Sciatic nerve (tissue), 2 donors: Measurements from ENCODE around the gene THAP4. TPM values are rescaled to one million over a fixed set of nuclear protein-coding genes. Genes with fewer than 3 reads are reported as not detected.
A peak's percentile ranks its signal among the peaks of the same experiment; 100 is the strongest.
"Not testable (repeated sequence)": the region's sequence is repeated elsewhere in the genome, so short reads cannot be mapped to it uniquely, and the experiment has no call there.

Experiments
- ATAC-seq: fragments of 200-7000 bp; cut with Tn5 transposase; one replicate; pipeline ENCODE4 v1.9.1; 2020; ENCODE audit warnings: mild to moderate bottlenecking, moderate library complexity
- DNase-seq: peaks from one replicate; pipeline ENCODE4 v3.0.0-alpha.2; 2020; ENCODE audit warnings: low spot score
- intact Hi-C: fragments of 100-400 bp; cut with DNase I; formaldehyde crosslinking; loops from one replicate; pipeline ENCODE4 v1.14.2; 2022
- total RNA-seq: library from RNA; stranded (reverse); fragmentation: NEBNext Ultra II Directional; extraction: Animal tissue kit (Norgen Biotek cat#: 25700); gene quantifications from one replicate; pipeline ENCODE4 v1.2.1, GENCODE V29; 2021
- donor health status: DM: no; HTN: no; CAD: no.
- donor health status: DM: no; HTN: no; CAD: no.

THAP4 gene
- total RNA-seq, 1 donor from 2014 or later: 37.7 TPM

- intact Hi-C loops: no loop called here
- no peak for DNase-seq
- no peak for ATAC-seq
Measured at GRCh38 chr2:241666627-241667400, 29.9 kb upstream of the THAP4 start.

DNA sequence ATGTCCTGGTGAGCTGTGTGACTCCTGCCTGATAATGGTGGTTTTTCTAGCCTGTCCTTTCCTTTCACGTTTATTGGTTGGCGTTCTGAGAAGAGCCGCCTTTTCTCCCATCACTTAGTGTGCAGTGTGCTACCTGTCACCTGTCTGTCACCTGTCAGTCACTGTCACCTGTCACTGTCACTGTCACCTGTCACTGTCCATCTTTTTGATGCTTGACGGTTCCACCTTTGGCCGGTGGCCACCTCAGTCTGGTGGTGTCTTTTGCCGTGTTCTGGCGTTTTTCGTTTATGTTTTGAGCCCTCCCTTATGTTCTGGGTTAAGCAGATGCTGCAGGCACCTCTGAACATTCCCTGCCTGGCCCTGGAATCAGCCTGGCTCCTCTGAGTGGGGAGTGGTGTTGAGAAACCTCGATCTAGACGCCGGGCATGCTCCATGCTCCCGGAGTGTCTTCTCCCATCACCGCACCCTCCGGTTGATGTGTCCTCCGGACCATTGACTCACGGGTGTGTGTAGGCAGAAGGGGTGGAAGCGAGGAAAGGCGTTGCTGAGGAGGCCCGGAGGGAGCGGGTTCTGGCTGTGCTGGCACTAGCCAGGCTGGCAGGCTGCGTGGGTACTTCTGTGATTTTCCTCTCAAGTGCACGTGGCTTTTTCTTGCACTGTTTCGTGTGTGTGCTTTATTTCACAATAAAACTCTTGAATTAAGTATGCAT, 28.9 kb upstream of the THAP4 start:
- intact Hi-C loops: no loop called here
- DNase-seq (no peak), ATAC-seq (no peak)

DNA sequence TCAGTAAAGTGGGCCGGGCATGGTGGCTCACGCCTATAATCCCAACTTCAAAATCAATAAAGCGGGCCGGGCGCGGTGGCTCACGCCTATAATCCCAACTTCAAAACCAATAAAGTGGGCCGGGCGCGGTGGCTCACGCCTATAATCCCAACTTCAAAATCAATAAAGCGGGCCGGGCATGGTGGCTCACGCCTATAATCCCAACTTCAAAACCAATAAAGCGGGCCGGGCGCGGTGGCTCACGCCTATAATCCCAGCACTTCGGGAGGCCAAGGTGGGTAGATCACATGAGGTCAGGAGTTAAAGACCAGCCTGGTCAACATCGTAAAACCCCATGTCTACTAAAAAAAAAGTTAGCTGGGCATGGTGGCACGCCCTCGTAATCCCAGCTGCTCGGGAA, 25.8 kb upstream of the THAP4 start:
- intact Hi-C loops, DNase-seq, ATAC-seq: not testable (repeated sequence)

DNA sequence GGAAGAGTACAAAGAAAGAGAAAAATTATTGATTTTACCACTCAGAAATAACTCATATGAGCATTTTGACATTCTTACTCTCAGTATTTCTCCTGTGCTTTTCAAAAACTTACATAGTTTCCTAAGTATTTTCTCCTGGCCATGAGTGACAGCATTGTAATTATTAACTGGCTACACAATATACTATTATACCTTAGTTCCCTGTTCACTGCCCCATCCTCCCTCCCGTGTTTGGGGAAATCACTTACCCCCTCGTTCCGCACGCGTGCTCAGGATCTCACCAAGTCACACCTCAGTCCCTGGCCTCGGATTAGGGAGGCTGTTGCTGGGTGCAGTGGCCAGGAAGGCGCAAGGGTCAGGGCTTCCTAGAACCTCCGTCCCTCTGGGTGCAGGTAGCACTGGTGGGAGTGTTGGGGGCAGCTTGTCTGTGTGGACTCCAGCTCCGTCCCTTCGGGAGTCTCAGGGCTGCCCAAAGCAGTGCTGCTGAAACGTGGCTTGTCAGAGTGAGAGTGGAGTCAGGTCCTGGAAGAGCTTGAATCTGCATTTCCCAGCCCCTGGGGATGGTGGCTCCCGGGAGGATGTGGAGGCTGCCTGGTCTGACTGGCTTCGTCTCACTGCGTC, 23.7 kb upstream of the THAP4 start:
- ATAC-seq (no peak), DNase-seq (no peak)
- intact Hi-C loops: no loop called here

DNA sequence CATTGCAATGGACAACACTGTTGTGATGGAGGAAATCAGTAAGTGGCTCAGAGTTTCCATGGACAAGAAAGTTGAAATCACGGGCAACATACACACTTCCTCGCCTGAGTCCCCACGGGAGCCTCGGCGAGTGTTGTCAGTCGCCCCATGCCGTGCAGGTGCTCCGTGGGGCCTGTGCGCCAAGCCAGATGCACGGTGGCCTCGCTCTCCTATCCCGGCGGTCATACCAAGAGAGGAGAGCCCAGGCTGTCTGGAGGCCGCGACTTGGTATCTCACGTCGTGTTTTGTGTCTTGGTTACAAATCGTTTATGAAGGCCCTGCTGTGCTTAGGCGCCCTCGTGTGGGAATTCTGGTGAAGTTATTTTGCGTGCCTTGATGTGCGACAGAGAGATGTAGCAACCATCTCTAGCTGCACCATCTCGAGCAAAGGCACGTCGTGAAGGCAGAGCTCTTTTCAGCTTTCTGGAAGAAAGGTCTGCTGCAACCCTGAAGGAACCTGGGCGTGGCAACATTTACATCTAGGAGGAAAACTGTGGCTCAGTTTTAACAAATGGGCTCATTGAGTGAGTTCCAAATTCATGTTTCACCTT, 22.3 kb upstream of the THAP4 start:
- ATAC-seq: peak; percentile 78
- DNase-seq: peak; percentile 74
- intact Hi-C loops: loop anchor here (2.0 kb wide), 1 partner anchor 20 kb away; no protein-coding TSS in a partner anchor

DNA sequence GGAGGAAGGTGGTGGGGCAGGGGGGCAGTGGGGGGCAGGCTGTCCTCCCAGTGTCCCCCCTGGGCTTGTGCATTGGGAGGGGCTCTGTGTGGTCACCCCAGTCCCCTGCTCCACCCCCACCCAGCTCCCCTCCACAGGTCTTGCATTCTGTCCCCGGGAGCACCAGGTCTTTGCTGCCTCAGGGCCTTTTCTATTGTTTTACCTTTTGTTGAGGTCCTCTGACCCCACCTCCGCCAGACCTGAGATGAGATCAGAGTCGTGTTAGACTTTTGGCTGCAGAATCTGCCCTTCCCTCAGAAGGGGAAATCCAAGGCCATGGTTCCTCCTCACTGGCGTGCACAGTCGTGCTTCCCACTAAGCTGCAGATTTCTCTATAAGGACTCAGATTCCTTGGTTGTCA, 21.3 kb upstream of the THAP4 start:
- DNase-seq (no peak), ATAC-seq (no peak)
- intact Hi-C loops: loop anchor here (2.0 kb wide), 1 partner anchor 19 kb away; no protein-coding TSS in a partner anchor

DNA sequence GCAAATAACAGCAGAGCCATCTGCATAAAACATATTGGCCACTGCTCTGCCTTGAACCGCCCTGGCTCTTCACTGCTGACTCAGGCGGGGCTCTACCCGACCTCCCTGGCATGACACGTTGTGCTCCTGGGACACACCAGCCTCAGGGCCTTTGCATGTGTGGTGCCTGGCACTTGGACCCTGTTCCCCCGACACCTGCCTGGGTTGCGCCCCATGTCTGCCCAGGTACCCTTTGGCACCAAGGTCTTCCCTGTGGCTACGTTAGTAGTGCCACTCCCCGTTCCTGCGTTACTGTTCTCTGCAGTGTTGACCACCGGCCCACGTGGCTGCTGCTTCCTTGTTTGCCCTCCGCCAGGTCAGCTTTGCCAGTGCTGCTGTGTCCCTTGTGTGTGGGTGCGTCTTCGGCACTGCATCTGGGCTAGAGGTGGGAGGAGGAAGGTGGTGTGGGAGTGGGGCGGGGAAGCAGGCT, 20.9 kb upstream of the THAP4 start:
- ATAC-seq (no peak), DNase-seq (no peak)
- intact Hi-C loops: loop anchor here (2.0 kb wide), 1 partner anchor 19 kb away; no protein-coding TSS in a partner anchor

- intact Hi-C loops: no loop called here
- no peak for ATAC-seq
Measured at GRCh38 chr2:241656190-241656741, 19.3 kb upstream of the THAP4 start.

DNA sequence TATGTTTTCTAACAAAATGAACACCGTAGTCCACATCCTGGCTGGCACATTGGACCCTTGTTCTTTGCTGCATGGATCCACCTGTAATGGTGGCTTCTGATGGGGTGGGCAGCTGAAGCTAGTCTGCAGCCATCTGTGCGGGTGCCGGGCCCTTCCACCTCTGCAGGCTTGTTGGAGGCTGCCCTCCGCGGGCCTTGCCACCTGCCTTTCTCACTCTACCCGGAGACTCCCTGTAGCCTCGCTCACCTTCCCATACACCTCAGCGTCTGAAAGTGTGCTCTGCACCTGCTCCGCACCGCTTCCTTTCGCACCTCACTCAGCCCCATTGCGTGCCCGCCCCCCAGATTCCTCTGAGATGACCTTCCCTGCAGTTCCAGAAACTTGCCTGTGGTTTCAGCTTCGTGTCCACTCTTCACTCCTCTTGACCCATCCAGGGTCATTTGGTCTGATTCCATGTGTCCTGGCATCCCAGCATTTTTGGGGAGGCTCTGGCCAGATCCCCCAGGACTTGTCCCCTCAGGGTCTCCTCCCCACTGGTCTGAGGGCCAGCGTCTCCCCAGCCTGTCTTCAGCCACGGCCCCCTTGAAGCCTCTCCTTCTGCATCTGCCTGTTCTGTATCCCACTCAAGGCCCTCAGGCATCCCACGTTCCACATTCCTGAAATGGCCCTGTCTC, 18.7 kb upstream of the THAP4 start:
- no peak for DNase-seq
- no peak for ATAC-seq
- intact Hi-C loops: no loop called here

More at GRCh38 chr2:241656190-241656741, 19.3 kb upstream of the THAP4 start:
- no peak for DNase-seq

- ATAC-seq (no peak), DNase-seq (no peak)
- intact Hi-C loops: no loop called here
Measured at GRCh38 chr2:241654551-241654950, 17.6 kb upstream of the THAP4 start.

DNA sequence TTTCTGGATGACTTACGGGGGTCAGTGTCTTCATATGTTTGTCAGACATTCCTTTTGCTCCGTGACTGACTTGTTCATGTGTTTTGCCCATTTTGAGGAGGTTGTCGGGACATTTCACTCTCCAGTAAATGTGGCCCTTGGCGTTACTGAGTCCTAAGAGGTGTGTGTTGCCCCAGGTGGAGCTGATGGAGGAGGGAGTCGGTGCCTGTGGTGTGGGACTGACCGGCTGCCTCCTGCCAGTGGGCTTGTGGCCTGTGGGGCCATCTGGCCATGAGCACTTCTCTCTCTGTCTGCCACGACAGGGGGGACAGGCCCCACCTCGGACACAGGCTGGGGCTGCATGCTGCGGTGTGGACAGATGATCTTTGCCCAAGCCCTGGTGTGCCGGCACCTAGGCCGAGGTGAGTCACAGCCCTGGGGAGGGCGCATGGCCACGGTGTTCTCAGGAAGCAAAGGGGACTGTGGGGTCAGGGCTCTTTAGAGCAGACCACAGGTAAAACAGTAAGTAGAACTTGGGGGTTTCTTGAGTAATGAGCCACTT, 16.3 kb upstream of the THAP4 start:
- no peak for ATAC-seq
- no peak for DNase-seq
- intact Hi-C loops: no loop called here

DNA sequence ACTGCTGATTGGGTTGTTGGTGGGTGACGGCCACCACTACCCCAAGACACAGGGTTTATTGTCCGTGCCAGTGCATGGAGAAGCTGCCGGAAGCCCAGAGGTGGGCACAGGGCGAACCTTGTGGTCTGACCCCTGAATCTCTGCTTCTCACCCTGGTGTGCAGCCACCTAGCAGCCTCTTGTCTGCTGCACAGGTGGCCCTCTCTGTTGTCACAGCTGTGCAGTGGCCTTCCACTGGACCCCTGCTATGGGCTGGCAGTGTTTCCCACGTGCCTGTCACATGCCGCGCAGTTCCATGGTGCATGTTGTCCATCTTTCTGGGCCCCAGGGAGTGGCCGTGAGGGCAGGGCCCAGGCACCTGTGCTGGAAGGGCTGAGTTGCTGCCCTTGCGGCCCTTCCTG, 15.8 kb upstream of the THAP4 start:
- no peak for DNase-seq
- intact Hi-C loops: no loop called here
- no peak for ATAC-seq

DNA sequence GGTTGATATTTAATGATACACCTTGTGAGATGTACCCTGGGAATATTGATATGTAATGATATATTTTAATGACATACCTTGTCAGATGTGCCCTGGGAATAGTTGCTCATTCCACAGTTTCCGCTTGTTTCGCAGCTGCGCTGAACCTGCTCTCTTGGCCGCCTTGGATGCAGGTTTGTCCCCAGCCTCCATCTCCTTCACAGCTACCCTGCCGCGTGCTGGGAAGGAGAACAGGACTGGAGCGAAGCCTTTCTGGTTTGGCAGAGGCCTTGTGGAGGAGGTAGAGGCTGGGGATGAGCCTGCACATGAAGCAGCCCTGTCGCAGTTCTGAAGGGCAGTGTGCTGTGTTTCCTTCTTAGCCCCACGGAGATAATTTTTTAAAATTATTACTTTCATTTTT, 15.2 kb upstream of the THAP4 start:
- no peak for ATAC-seq
- intact Hi-C loops: no loop called here

DNA sequence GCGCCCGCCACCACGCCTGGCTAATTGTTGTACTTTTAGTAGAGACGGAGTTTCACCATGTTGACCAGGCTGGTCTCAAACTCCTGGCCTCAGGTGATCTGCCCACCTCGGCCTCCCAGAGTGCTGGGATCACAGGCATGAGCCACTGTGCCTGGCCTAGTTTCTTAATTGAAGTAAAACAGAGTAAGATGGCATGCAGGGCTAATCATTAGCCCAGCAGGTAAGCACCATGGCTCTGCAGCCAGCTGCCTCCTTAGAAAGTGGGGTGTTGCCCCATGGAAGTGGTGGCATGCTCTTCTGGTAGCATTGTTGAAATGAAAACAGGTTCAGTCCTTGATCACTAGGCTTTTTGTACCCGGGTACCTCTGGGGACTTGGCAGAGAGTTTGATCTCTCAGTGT, 13.0 kb upstream of the THAP4 start:
- DNase-seq (no peak), ATAC-seq (no peak)
- intact Hi-C loops: no loop called here

More for the DNA sequence above, 15.2 kb upstream of the THAP4 start:
- no peak for DNase-seq

DNA sequence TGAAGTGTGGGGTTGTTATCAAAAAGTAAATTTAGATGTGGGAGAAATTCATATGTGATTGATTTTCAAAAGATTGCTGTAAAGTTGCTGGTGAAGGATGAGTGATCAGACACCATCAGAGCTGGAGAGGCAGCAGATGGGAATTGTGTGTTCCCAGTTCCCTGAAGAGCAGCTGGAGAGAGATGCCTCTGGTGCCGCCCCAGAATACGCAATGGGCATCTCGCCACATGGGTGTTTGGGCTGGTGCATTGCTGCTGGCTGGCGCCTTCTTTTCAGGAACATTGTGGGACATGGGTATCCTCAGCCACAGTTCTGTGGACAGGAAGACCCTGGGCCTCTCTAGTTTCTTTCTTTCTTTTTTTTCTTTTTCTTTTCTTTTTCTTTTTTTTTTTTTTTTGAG, 12.4 kb upstream of the THAP4 start:
- ATAC-seq (no peak), DNase-seq (no peak)
- intact Hi-C loops: no loop called here

DNA sequence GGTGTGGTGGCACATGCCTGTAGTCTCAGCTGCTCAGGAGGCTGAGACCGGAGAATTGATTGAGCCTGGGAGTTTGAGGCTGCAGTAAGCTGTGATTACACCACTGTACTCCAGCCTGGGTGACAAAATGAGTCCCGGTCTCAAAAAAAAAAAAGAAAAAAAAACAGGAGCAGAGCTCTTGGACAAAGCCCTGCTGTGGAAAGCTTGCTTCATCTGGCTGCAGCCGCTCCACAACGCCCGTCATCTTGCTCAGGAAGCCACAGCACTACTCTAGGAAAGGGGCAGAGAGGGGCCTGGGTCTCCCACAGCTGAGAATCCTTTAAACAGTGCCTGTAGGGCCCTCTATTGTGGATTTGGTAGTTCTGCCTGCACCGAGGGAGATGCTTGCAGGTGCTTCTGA, 11.5 kb upstream of the THAP4 start:
- intact Hi-C loops: no loop called here
- ATAC-seq: no peak
- no peak for DNase-seq

DNA sequence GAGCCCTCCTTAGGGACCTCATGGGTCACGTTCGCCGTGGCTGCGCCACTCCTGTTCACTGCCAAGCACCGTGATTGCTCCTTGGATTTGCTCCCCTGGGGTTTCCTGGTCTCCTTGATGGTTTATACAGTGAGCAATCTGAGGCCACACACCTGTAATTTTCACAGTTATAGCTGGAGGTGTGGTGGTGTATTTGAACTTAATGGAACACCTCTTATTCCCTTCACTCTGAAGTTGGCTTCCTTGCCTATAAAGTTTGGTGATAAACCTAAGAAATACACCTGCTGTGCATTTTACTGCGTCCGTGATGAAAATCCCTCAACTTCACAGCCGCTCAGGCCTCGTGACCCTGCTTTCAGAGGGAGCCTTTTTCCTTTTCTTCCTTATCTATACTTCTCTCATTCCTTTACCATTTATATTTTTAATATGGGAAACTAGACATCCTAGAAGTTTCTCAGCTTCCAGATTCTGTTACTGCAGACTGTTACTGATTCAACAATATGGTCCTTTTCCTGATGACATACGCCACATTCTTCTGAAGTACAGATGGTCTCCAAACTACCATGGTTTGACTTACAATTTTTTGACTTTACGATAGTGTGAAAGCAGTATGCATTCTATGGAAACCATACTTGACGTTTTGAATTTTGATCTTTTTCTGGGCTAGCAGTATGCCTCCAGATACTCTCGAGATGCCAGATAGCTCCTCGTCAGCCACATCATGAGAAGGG, 9.1 kb upstream of the THAP4 start:
- no peak for DNase-seq
- intact Hi-C loops: no loop called here
- ATAC-seq: no peak
